Mesenchymal stem cell (in vitro differentiated cells and primary cell): ENCODE data around the gene ZC3H7B.

Experiments
- DNase-seq: peaks from one replicate; pipeline ENCODE4 v3.0.0-alpha.2; 2013
- H2AFZ ChIP-seq: one replicate; pipeline ENCODE4 v1.6.1; 2013; ENCODE audit warnings: low read depth, mild to moderate bottlenecking, control low read depth, inconsistent platforms, low read length, moderate library complexity
- H2AK5ac ChIP-seq: 2 replicates; pipeline ENCODE4 v1.6.1; 2013; ENCODE audit warnings: low read length, moderate library complexity, mild to moderate bottlenecking, inconsistent platforms; ENCODE audit not compliant: severe bottlenecking
- H2BK120ac ChIP-seq: one replicate; pipeline ENCODE4 v1.6.1; 2013; ENCODE audit warnings: low read depth, mild to moderate bottlenecking, inconsistent platforms, low read length, moderate library complexity
- H2BK12ac ChIP-seq, 2 experiments: one replicate each; pipeline ENCODE4 v1.6.1; 2013; ENCODE audit warnings: inconsistent platforms in 2 of 2, low read length in 2 of 2, mild to moderate bottlenecking in 2 of 2, moderate library complexity in 2 of 2, control low read depth in 1 of 2
- H2BK15ac ChIP-seq: one replicate; pipeline ENCODE4 v1.6.1; 2013; ENCODE audit warnings: mild to moderate bottlenecking, low read depth, inconsistent platforms; ENCODE audit not compliant: poor library complexity, severe bottlenecking
- H2BK5ac ChIP-seq: 2 replicates; pipeline ENCODE4 v1.6.1; 2013; ENCODE audit warnings: low read depth, mild to moderate bottlenecking, low read length, control low read depth, inconsistent platforms; ENCODE audit not compliant: poor library complexity, severe bottlenecking
- H3K14ac ChIP-seq, 2 experiments: one replicate each; pipeline ENCODE4 v1.6.1; 2013; ENCODE audit warnings: inconsistent platforms in 2 of 2, low read length in 2 of 2, control low read depth in 1 of 2, mild to moderate bottlenecking in 1 of 2, moderate library complexity in 1 of 2
- H3K18ac ChIP-seq, 2 experiments: one replicate each; pipeline ENCODE4 v1.6.1; 2013; ENCODE audit warnings: inconsistent platforms in 2 of 2, low read length in 2 of 2, control low read depth in 1 of 2, low read depth in 1 of 2, mild to moderate bottlenecking in 1 of 2
- H3K23ac ChIP-seq, 2 experiments: one replicate each; pipeline ENCODE4 v1.6.1; 2013; ENCODE audit warnings: inconsistent platforms in 2 of 2, low read length in 2 of 2, mild to moderate bottlenecking in 2 of 2, moderate library complexity in 2 of 2, control low read depth in 1 of 2
- H3K27ac ChIP-seq: 2 replicates; pipeline ENCODE4 v1.5.1; 2013; ENCODE audit warnings: mild to moderate bottlenecking, moderate library complexity, low read length, control low read depth, inconsistent platforms; ENCODE audit not compliant: poor library complexity, severe bottlenecking
- H3K27me3 ChIP-seq, 2 experiments: 2 replicates each; pipeline versions ENCODE4 v1.6.1 to v1.7.0; 2013; ENCODE audit warnings: low read length in 2 of 2, mild to moderate bottlenecking in 2 of 2, moderate library complexity in 2 of 2, control low read depth in 1 of 2, inconsistent platforms in 1 of 2; ENCODE audit not compliant: control insufficient read depth in 1 of 2, insufficient read depth in 1 of 2
- H3K36me3 ChIP-seq, 2 experiments: 2 replicates each; pipeline versions ENCODE4 v1.6.1 to v1.7.0; 2013; ENCODE audit warnings: low read length in 2 of 2, control low read depth in 1 of 2, inconsistent platforms in 1 of 2, low read depth in 1 of 2, mild to moderate bottlenecking in 1 of 2; ENCODE audit not compliant: insufficient read depth in 2 of 2, control insufficient read depth in 1 of 2
- H3K4ac ChIP-seq, 2 experiments: one replicate each; pipeline ENCODE4 v1.6.1; 2013; ENCODE audit warnings: inconsistent platforms in 2 of 2, low read length in 2 of 2, mild to moderate bottlenecking in 2 of 2, moderate library complexity in 2 of 2, control low read depth in 1 of 2, low read depth in 1 of 2
- H3K4me1 ChIP-seq: 2 replicates; pipeline ENCODE4 v1.6.1; 2013; ENCODE audit warnings: low read depth, low read length, control low read depth; ENCODE audit not compliant: control insufficient read depth, insufficient read depth
- H3K4me2 ChIP-seq: 2 replicates; pipeline ENCODE4 v1.6.1; 2013; ENCODE audit warnings: low read length, mild to moderate bottlenecking, inconsistent platforms; ENCODE audit not compliant: poor library complexity, severe bottlenecking
- H3K4me3 ChIP-seq, 2 experiments: 2 replicates each; pipeline versions ENCODE4 v1.5.1 to v1.7.0; 2013; ENCODE audit warnings: low read length in 2 of 2, mild to moderate bottlenecking in 2 of 2, control low read depth in 1 of 2, low read depth in 1 of 2; ENCODE audit not compliant: insufficient read depth in 1 of 2
- H3K79me1 ChIP-seq: replicated peaks from 2 replicates; pipeline ENCODE4 v1.6.1; 2013; ENCODE audit warnings: mild to moderate bottlenecking, control low read depth, low read length, inconsistent platforms; ENCODE audit not compliant: poor library complexity, severe bottlenecking
- H3K9ac ChIP-seq: 2 replicates; pipeline ENCODE4 v1.7.0; 2013; ENCODE audit warnings: mild to moderate bottlenecking, low read length, moderate library complexity
- H3K9me3 ChIP-seq: 2 replicates; pipeline ENCODE4 v1.7.0; 2013; ENCODE audit warnings: mild to moderate bottlenecking, low read length; ENCODE audit not compliant: control insufficient read depth
- H4K8ac ChIP-seq: one replicate; pipeline ENCODE4 v1.6.1; 2013; ENCODE audit warnings: inconsistent platforms, mild to moderate bottlenecking, low read length, moderate library complexity
- H4K91ac ChIP-seq: one replicate; pipeline ENCODE4 v1.6.1; 2013; ENCODE audit warnings: mild to moderate bottlenecking, low read length, inconsistent platforms
- WGBS: methylation state at CpG from one replicate; pipeline ENCODE4 v1.1.7; 2013; ENCODE audit warnings: mixed read lengths; 5-methylcytosine and 5-hydroxymethylcytosine counted together

The ZC3H7B gene

DNA sequence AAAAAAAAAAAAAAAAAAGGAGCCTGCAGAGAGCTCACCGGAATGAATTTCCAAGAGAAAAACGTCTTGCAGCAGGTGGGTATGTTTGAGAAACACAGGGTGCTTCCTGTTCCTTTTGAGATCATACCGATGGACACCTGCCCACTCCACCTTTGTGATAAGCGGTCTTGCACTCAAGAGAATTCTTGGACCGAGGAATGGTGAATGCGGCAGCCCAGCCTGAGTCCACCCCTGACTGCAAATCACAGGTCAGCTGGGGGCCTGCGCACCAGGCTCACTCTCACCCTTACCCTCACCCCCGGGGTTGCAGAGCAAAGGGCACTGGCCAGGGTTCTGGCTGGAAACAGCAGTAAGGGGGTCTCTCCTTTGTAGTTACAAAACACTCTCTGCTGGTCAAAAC, 63.6 kb downstream of the ZC3H7B start:
- Histone ChIP-seq H2BK12ac (no peak overlapping the region), H3K23ac (no peak overlapping the region), H3K4me1 (peaks cover 22% of the 10 kb centered on the region), H3K79me1 (no peaks in the 10 kb centered on the region), H3K27ac (no peak overlapping the region), H2AFZ (no peak overlapping the region), H2BK15ac (no peak overlapping the region), H2BK120ac (no peak overlapping the region), H4K91ac (no peak overlapping the region), H3K4me3 (no peak overlapping the region), H3K4me2 (no peak overlapping the region), H3K18ac (no peak overlapping the region), H2AK5ac (no peak overlapping the region), H3K4ac (no peak overlapping the region), H3K27me3 (peaks cover 0 to 26% of the 10 kb centered on the region in 2 experiments), H3K14ac (no peak overlapping the region), H3K36me3 (peaks cover 9 to 15% of the 10 kb centered on the region in 2 experiments), H2BK5ac (no peak overlapping the region), H4K8ac (no peak overlapping the region), H3K9me3 (no peaks in the 10 kb centered on the region), H3K9ac (no peak overlapping the region)
- no peak for DNase-seq
- 89% methylated on average over 7 of the region's 8 CpGs for WGBS

DNA sequence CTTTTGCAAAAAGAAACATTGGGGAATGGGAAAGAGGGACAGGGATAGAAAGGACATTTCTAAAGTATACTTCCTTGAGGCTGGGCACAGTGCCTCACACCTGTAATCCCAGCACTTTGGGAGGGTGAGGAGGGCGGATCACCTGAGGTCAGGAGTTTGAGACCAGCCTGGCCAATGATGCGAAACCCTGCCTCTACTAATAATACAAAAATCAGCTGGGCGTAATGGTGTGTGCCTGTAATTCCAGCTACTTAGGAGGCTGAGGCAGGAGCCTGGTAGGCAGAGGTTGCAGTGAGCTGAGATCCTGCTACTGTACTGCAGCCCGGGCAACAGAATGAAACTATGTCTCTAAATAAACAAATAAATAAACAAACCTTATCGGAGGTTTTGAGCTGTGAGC, 64.1 kb downstream of the ZC3H7B start:
- no peak for DNase-seq
- Histone ChIP-seq H2BK120ac (no peak overlapping the region), H3K23ac (no peak overlapping the region), H3K27ac (no peak overlapping the region), H2AK5ac (no peak overlapping the region), H3K9ac (no peak overlapping the region), H3K4ac (no peak overlapping the region), H2AFZ (no peak overlapping the region), H3K14ac (no peak overlapping the region), H4K91ac (no peak overlapping the region), H4K8ac (no peak overlapping the region), H3K4me2 (no peak overlapping the region), H2BK15ac (no peak overlapping the region), H3K9me3 (no peaks in the 10 kb centered on the region), H3K4me3 (no peak overlapping the region), H3K36me3 (peaks cover 5 to 11% of the 10 kb centered on the region in 2 experiments), H3K18ac (no peak overlapping the region), H2BK5ac (no peak overlapping the region), H3K79me1 (no peaks in the 10 kb centered on the region), H3K4me1 (peaks cover 17% of the 10 kb centered on the region), H3K27me3 (peaks cover 0 to 26% of the 10 kb centered on the region in 2 experiments), H2BK12ac (no peak overlapping the region)
- 85% methylated on average over 3 of the region's 5 CpGs for WGBS

GRCh38 chr22:41366323-41367029, 65.2 kb downstream of the ZC3H7B start:
- Histone ChIP-seq H3K27me3 (peaks cover 0 to 29% of the 10 kb centered on the region in 2 experiments), H3K4me2 (no peak overlapping the region), H2BK5ac (no peak overlapping the region), H2BK12ac (no peak overlapping the region), H3K23ac (no peak overlapping the region), H2AK5ac (peak overlapping the region; percentile 46), H3K18ac (no peak overlapping the region), H3K9me3 (no peaks in the 10 kb centered on the region), H2AFZ (no peak overlapping the region), H3K36me3 (peaks cover 3 to 6% of the 10 kb centered on the region in 2 experiments), H4K8ac (no peak overlapping the region), H3K27ac (no peak overlapping the region), H3K4ac (no peak overlapping the region), H3K9ac (peak overlapping the region; percentile 33), H2BK15ac (no peak overlapping the region), H3K4me3 (no peak overlapping the region), H3K4me1 (peaks cover 17% of the 10 kb centered on the region), H4K91ac (no peak overlapping the region), H3K79me1 (no peaks in the 10 kb centered on the region), H3K14ac (peak overlapping the region in 1 of 2 experiments; percentile 30), H2BK120ac (no peak overlapping the region)
- DNase-seq = no peak
- 91% methylated on average over 14 of the region's 17 CpGs for WGBS

GRCh38 chr22:41367039-41367679, 65.8 kb downstream of the ZC3H7B start:
- Histone ChIP-seq H3K14ac (peak overlapping the region in 1 of 2 experiments; percentile 26), H3K23ac (no peak overlapping the region), H3K4ac (no peak overlapping the region), H3K4me1 (peaks cover 17% of the 10 kb centered on the region), H3K4me2 (no peak overlapping the region), H3K18ac (no peak overlapping the region), H2AFZ (no peak overlapping the region), H2BK15ac (no peak overlapping the region), H4K8ac (no peak overlapping the region), H3K27ac (no peak overlapping the region), H3K36me3 (peaks cover 0 to 3% of the 10 kb centered on the region in 2 experiments), H2BK12ac (no peak overlapping the region), H4K91ac (peak overlapping the region; percentile 16), H3K9me3 (no peaks in the 10 kb centered on the region), H3K79me1 (no peaks in the 10 kb centered on the region), H3K4me3 (peak overlapping the region in 1 of 2 experiments; percentile 66), H2BK120ac (no peak overlapping the region), H3K9ac (peak overlapping the region; percentile 34), H3K27me3 (peaks cover 0 to 29% of the 10 kb centered on the region in 2 experiments), H2BK5ac (no peak overlapping the region), H2AK5ac (no peak overlapping the region)
- WGBS = 84% methylated on average over 21 of the region's 21 CpGs
- DNase-seq = peak; percentile 44
